Measurements from ENCODE around the gene IRF2.
"Not testable (repeated sequence)": the region's sequence is repeated elsewhere in the genome, so short reads cannot be mapped to it uniquely, and the experiment has no call there.

The IRF2 gene

GRCh38 chr4:184359888-184360287 is 114.5 kb downstream of the IRF2 start:
- DNase-seq = no peak

- no peak for DNase-seq
Measured at GRCh38 chr4:184358521-184359232, 115.7 kb downstream of the IRF2 start.

- no peak for DNase-seq
Measured at GRCh38 chr4:184357772-184358171, 116.6 kb downstream of the IRF2 start.

GRCh38 chr4:184357165-184357564 is 117.2 kb downstream of the IRF2 start:
- DNase-seq = no peak

GRCh38 chr4:184356366-184356765 is 118.0 kb downstream of the IRF2 start:
- no peak for DNase-seq

- DNase-seq = no peak
Measured at GRCh38 chr4:184355857-184356256, 118.5 kb downstream of the IRF2 start.

- no peak for DNase-seq
Measured at GRCh38 chr4:184355111-184355604, 119.2 kb downstream of the IRF2 start.

- no peak for DNase-seq
Measured at GRCh38 chr4:184352891-184353290, 121.5 kb downstream of the IRF2 start.

- no peak for DNase-seq
Measured at GRCh38 chr4:184351560-184352451, 122.5 kb downstream of the IRF2 start.

- DNase-seq = no peak
Measured at GRCh38 chr4:184350964-184351363, 123.4 kb downstream of the IRF2 start.

- DNase-seq = no peak
Measured at GRCh38 chr4:184350213-184350817, 124.0 kb downstream of the IRF2 start.

GRCh38 chr4:184349283-184350039 is 124.9 kb downstream of the IRF2 start:
- no peak for DNase-seq

- DNase-seq = no peak
Measured at GRCh38 chr4:184348311-184349233, 125.8 kb downstream of the IRF2 start.

GRCh38 chr4:184347251-184348239 is 126.8 kb downstream of the IRF2 start:
- no peak for DNase-seq

GRCh38 chr4:184346682-184347081 is 127.7 kb downstream of the IRF2 start:
- DNase-seq = no peak

GRCh38 chr4:184346273-184346672 is 128.1 kb downstream of the IRF2 start:
- DNase-seq = not testable (repeated sequence)

- no peak for DNase-seq
Measured at GRCh38 chr4:184345573-184345922, 128.8 kb downstream of the IRF2 start.

- DNase-seq = no peak
Measured at GRCh38 chr4:184344899-184345572, 129.3 kb downstream of the IRF2 start.

- no peak for DNase-seq
Measured at GRCh38 chr4:184344435-184344834, 129.9 kb downstream of the IRF2 start.
